ENCODE measurements around the gene KLK14.

Gene KLK14

DNA sequence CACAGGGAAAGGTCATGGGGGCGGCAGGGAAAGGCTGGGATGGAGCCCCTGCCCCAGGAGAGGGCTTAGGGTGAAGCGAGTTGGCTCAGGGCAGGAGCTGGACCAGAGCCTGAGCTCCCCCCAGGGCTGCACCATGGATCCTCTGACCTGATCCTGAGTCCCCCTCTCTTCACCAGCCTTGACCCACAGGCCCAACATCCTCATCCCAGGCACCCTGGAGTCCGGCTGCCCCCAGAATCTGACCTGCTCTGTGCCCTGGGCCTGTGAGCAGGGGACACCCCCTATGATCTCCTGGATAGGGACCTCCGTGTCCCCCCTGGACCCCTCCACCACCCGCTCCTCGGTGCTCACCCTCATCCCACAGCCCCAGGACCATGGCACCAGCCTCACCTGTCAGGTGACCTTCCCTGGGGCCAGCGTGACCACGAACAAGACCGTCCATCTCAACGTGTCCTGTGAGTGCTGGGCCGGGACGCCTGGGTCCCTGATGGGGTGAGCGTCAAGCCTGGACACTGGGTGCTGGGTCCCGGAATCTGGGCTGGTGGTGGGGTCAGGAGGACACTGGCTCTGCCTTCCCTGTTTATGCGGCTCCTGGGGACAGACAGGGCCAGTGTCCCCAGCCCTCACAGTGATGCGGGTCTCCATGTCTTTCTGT is 42.9 kb upstream of the KLK14 start:
- TF ChIP-seq, protein P1, sequence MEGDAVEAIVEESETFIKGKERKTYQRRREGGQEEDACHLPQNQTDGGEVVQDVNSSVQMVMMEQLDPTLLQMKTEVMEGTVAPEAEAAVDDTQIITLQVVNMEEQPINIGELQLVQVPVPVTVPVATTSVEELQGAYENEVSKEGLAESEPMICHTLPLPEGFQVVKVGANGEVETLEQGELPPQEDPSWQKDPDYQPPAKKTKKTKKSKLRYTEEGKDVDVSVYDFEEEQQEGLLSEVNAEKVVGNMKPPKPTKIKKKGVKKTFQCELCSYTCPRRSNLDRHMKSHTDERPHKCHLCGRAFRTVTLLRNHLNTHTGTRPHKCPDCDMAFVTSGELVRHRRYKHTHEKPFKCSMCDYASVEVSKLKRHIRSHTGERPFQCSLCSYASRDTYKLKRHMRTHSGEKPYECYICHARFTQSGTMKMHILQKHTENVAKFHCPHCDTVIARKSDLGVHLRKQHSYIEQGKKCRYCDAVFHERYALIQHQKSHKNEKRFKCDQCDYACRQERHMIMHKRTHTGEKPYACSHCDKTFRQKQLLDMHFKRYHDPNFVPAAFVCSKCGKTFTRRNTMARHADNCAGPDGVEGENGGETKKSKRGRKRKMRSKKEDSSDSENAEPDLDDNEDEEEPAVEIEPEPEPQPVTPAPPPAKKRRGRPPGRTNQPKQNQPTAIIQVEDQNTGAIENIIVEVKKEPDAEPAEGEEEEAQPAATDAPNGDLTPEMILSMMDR (IDR thresholded peaks at IDR 0.05; ENCODE audit: control insufficient read depth, extremely low read depth, insufficient read depth) = no peak

DNA sequence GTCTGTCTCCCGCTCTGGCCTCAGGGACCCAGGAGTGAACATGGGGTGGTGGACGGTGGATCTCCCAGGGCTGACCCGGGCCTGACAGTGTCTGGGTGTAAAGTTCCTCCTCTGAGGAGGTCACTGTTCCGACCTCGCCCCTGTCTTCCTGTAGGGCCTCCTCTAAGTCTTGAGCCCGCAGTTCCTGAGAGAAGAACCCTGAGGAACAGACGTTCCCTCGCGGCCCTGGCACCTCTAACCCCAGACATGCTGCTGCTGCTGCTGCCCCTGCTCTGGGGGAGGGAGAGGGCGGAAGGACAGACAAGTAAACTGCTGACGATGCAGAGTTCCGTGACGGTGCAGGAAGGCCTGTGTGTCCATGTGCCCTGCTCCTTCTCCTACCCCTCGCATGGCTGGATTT is 42.0 kb upstream of the KLK14 start, which contains the start of gene SIGLEC9:
Gene SIGLEC9, plus strand, starts transcription at position 178 of the 400 bp plus-strand sequence. Its CDS starts 69 bp downstream, at position 247.
- TF ChIP-seq, protein P1 (IDR thresholded peaks at IDR 0.05; ENCODE audit: control insufficient read depth, extremely low read depth, insufficient read depth) = no peak
- DNase-seq (ENCODE audit: low read depth) = no peak
- H3K4me3 ChIP-seq (ENCODE audit: low read depth, low read length) = no peak within 1 kb of the TSS

More for the DNA sequence above, 42.9 kb upstream of the KLK14 start:
- H3K4me3 ChIP-seq (ENCODE audit: low read depth, low read length) = no peak overlapping the region
- no peak for DNase-seq (ENCODE audit: low read depth)

DNA sequence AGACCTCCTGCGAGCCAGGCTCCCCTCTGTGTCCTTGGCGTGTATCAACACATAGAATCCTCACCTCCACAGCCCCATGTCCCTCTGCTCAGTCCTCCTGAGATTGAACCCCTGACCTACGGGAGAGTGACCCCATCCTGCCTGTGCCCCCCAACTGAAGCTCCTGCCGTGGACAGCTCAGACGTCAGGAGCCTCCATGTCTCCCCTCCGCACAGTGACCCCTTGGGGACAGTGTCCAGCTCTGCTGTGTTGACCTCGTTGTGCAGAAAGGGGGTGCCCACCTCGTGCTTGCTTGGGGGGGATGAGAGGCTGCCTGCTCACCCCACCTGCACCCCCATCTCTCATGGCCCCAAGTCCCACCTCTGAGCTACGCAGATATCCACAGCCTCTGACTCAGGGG is 41.5 kb upstream of the KLK14 start:
- DNase-seq (ENCODE audit: low read depth) = no peak
- no peak overlapping the region for H3K4me3 ChIP-seq (ENCODE audit: low read depth, low read length)
- TF ChIP-seq, protein P1 (IDR thresholded peaks at IDR 0.05; ENCODE audit: control insufficient read depth, extremely low read depth, insufficient read depth) = no peak

DNA sequence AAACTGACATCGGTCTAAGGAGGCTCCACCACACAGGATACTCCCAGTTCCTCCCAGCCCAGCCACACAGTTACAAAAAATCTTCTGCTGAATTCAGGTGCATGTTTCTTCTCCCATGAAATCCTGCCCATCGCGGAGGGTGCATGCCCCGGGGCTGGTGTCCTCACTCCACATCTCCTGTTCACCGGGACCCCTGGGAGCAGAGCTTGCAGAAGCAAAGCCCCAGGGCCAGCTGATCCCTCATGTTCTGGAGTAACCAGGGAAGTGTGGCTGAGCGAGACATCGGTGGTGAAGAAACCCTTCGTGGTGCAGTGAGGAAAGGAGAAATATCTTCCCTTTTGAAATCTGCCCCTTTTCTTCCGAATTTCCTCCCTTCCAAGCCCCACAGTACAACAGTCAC is 41.1 kb upstream of the KLK14 start:
- DNase-seq (ENCODE audit: low read depth) = no peak
- TF ChIP-seq, protein P1 (IDR thresholded peaks at IDR 0.05; ENCODE audit: control insufficient read depth, extremely low read depth, insufficient read depth) = no peak
- H3K4me3 ChIP-seq (ENCODE audit: low read depth, low read length) = no peak overlapping the region

DNA sequence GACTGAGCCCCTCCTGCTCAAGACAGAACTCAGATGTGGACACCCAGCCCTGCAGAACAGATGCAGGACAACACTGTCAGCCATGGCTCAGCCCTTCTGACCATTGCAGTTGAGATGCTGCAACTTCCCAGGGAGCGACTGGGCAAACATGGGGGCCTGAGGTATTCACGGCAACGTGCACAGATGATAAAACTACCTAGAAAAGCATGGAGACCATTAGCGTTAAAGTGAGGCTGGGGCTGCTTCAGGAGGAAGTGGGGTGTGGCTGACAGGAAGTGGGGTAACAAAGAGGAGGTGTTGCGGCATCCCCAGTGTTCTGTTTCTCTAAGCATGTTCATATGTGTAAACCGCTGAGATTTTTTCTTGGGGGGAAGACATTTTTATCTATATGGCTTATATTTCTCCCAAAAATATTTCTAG is 40.7 kb upstream of the KLK14 start:
- no peak for DNase-seq (ENCODE audit: low read depth)
- TF ChIP-seq, protein P1 (IDR thresholded peaks at IDR 0.05; ENCODE audit: control insufficient read depth, extremely low read depth, insufficient read depth) = no peak

DNA sequence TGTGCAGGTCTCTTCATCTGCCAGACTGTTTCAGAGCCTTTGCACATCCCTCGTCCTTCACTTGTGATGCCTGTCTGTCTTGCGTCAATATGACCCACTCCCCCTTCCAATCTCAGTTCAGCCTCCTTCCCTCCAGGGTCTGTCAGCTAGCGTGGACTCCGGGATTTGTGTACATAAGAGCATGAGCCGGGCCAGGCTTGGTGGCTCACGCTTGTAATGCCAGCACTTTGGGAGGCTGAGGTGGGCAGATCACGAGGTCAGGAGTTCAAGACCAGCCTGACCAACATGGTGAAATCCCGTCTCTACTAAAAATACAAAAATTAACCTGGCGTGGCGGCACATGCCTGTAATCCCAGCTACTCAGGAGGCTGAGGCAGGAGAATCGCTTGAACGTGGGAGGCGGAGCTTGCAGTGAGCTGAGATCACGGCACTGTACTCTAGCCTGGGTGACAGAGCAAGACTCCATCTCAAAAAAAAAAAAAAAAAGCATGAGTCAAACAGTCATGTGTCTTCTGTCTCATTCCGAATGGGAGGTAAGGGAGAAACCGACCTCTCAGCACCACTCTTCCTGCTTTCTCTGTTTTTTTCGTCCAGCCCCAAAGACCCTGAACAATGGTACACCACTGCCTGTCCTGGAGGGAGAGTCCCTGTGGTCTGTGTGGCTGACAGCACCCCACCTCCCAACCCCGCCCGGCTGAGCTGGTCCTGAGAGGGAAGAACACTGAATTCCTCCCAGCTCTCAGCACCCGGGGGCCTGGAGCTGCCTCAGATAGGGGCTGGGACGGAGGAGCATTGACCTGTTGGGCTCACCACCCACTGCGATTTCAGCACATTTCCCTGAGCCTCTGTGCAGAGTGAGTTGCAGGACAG is 39.7 kb upstream of the KLK14 start:
- H3K4me3 ChIP-seq (ENCODE audit: low read depth, low read length) = no peak overlapping the region
- TF ChIP-seq, protein P1 (IDR thresholded peaks at IDR 0.05; ENCODE audit: control insufficient read depth, extremely low read depth, insufficient read depth) = no peak
- DNase-seq (ENCODE audit: low read depth) = no peak

More for the DNA sequence above, 40.7 kb upstream of the KLK14 start:
- H3K4me3 ChIP-seq (ENCODE audit: low read depth, low read length) = no peak overlapping the region

All from LNCaP clone FGC (cell line).